Suprapubic skin (tissue), 4 donors: Measurements from ENCODE around the gene MAT2B.
A peak's percentile ranks its signal among the peaks of the same experiment; 100 is the strongest.

ENCODE experiments used
- EP300 ChIP-seq: sonication (generic); formaldehyde crosslinking; IDR thresholded peaks from one replicate; pipeline ENCODE4 v1.6.1; 2017; ENCODE audit warnings: antibody characterized with exemption
- POLR2A ChIP-seq, 2 donors: fragments of 450-650 bp; IDR thresholded peaks; one replicate each; pipeline ENCODE4 v1.6.1; 2017; ENCODE audit warnings: antibody characterized with exemption in 2 of 2, mild to moderate bottlenecking in 2 of 2, moderate library complexity in 2 of 2
- POLR2AphosphoS5 ChIP-seq, 3 donors: sonication (generic); formaldehyde crosslinking; IDR thresholded peaks; one replicate each; pipeline ENCODE4 v1.6.1; 2017; ENCODE audit warnings: antibody characterized with exemption in 3 of 3
- TF ChIP-seq, protein P1 (sequence below), 2 donors: fragments of 200-600 bp in 1 of 2; fragments of 450-650 bp in 1 of 2; sonication (generic) in 1 of 2; IDR thresholded peaks; one replicate each; pipeline ENCODE4 v1.5.1; 2016 to 2019; ENCODE audit warnings: antibody characterized with exemption in 2 of 2, mild to moderate bottlenecking in 1 of 2, moderate library complexity in 1 of 2

DNA sequence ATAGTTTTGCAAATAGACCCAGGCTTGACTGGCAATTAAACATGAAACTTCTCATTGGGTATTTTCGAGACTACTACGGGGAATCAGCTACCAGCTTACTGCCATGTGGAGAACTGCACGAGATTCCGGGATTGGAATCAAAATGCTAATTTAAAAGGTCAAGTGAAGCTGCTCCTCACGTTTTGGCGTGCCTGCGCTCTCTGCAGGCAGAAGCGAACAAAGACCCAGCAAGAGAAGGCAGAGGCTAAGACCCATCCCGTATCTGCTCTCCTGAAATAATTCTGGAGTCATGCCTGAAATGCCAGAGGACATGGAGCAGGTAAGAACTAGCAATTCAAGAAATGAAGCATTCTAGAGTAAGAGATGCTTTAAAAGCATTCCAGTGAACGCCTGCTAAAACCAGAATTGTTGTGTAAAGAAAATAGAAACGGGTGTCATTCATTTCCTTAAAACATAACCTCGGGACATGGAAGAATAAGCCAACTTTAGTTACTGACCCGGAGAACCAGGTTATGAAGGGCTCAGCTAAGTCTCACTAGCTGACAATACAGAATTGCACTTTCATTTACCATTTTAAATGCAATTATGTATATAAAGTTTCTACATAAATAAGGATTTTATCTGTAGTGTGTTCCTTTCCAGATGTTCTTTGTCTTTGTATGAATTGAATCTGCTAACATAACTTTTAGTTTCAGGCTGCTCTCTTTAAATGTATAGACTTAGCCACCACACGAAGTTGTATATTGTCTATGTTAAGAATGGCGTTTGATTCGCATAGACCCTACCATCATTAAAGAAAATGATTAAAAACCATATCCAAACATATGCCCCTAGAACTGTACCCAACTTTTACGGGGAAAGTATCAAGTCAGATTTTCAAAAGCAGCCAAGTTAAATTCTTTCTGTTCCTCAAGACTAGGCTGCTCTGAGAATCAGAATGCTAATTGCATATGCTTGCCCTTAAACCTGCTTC lies 2.0 kb upstream of the MAT2B start:
- peak in 1 of 3 donors; percentile 28 for TF ChIP-seq POLR2AphosphoS5 (IDR thresholded peaks at IDR 0.05)
- TF ChIP-seq POLR2A (IDR thresholded peaks at IDR 0.05), result peak in 1 of 2 donors; percentile 35
- TF ChIP-seq, protein P1, sequence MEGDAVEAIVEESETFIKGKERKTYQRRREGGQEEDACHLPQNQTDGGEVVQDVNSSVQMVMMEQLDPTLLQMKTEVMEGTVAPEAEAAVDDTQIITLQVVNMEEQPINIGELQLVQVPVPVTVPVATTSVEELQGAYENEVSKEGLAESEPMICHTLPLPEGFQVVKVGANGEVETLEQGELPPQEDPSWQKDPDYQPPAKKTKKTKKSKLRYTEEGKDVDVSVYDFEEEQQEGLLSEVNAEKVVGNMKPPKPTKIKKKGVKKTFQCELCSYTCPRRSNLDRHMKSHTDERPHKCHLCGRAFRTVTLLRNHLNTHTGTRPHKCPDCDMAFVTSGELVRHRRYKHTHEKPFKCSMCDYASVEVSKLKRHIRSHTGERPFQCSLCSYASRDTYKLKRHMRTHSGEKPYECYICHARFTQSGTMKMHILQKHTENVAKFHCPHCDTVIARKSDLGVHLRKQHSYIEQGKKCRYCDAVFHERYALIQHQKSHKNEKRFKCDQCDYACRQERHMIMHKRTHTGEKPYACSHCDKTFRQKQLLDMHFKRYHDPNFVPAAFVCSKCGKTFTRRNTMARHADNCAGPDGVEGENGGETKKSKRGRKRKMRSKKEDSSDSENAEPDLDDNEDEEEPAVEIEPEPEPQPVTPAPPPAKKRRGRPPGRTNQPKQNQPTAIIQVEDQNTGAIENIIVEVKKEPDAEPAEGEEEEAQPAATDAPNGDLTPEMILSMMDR (IDR thresholded peaks at IDR 0.05), result peak in 1 of 2 donors; percentile 22
- no peak for TF ChIP-seq EP300
